B cell (primary cell): Measurements from ENCODE around the gene TAF4. TPM values are rescaled to one million over a fixed set of nuclear protein-coding genes. Genes with fewer than 3 reads are reported as not detected.

ENCODE experiments used
- ATAC-seq: fragments of 200-7000 bp; cut with Tn5 transposase; one replicate; pipeline ENCODE4 v1.10.0; 2021; ENCODE audit warnings: low read depth, mild to moderate bottlenecking, moderate number of reproducible peaks, moderate library complexity
- CTCF ChIA-PET: fragments of 350-600 bp; sonication (Branson Sonifier 250); formaldehyde crosslinking; loops from one replicate; lab custom pipeline; 2021; ENCODE audit warnings: antibody characterized with exemption, inconsistent platforms; lab: Charles Lee
- POLR2A ChIA-PET: fragments of 350-600 bp; sonication (Branson Sonifier 250); formaldehyde crosslinking; loops from one replicate; lab custom pipeline; 2021; ENCODE audit warnings: antibody characterized with exemption; lab: Charles Lee
- DNase-seq: peaks from one replicate; pipeline ENCODE4 v3.0.0; 2013
- H2AFZ ChIP-seq: 2 replicates; pipeline ENCODE4 v1.6.1; 2012; ENCODE audit warnings: mild to moderate bottlenecking, low read depth, low read length; ENCODE audit not compliant: insufficient read depth, poor library complexity, severe bottlenecking
- H3K27ac ChIP-seq, 2 donors: 1 replicate in 1 of 2; 2 replicates in 1 of 2; pipeline ENCODE4 v1.5.1; 2012 to 2013; ENCODE audit warnings: low read length in 2 of 2, mild to moderate bottlenecking in 2 of 2, moderate library complexity in 1 of 2
- H3K27me3 ChIP-seq, 4 experiments: fragments of 200-600 bp in 1 of 4; sonication (generic) in 1 of 4; replicated peaks in 1 of 4; 1 replicate in 2 of 4; 2 replicates in 2 of 4; pipeline versions ENCODE4 v1.6.1 to v1.7.0; 2013 to 2016; ENCODE audit warnings: low read length in 3 of 4, mild to moderate bottlenecking in 2 of 4, mixed read lengths in 1 of 4, moderate library complexity in 1 of 4; ENCODE audit not compliant: insufficient read depth in 4 of 4, control insufficient read depth in 3 of 4; ENCODE audit errors: control extremely low read depth in 1 of 4
- H3K36me3 ChIP-seq, 2 experiments: replicated peaks in 1 of 2; 1 replicate in 1 of 2; 2 replicates in 1 of 2; pipeline versions ENCODE4 v1.6.1 to v1.7.1; 2013; ENCODE audit warnings: low read length in 1 of 2; ENCODE audit not compliant: insufficient read depth in 2 of 2, control insufficient read depth in 1 of 2; ENCODE audit errors: control extremely low read depth in 1 of 2, extremely low read depth in 1 of 2
- H3K4me1 ChIP-seq, 2 donors: fragments of 200-600 bp in 1 of 2; sonication (generic) in 1 of 2; 1 replicate in 1 of 2; 2 replicates in 1 of 2; pipeline versions ENCODE4 v1.5.1 to v1.6.1; 2013 to 2017; ENCODE audit warnings: low read length in 2 of 2; ENCODE audit not compliant: control insufficient read depth in 2 of 2, insufficient read depth in 2 of 2
- H3K4me2 ChIP-seq: replicated peaks from 2 replicates; pipeline ENCODE3; 2012; ENCODE audit warnings: mild to moderate bottlenecking, low read depth, low read length; ENCODE audit not compliant: poor library complexity, severe bottlenecking
- H3K4me3 ChIP-seq, 5 experiments: fragments of 200-600 bp in 1 of 5; sonication (generic) in 1 of 5; 1 replicate in 3 of 5; 2 replicates in 2 of 5; pipeline versions ENCODE4 v1.5.1 to v1.7.0; 2011 to 2016; ENCODE audit warnings: low read length in 4 of 5, mild to moderate bottlenecking in 4 of 5, low read depth in 2 of 5, control low read depth in 1 of 5, moderate library complexity in 1 of 5; ENCODE audit not compliant: insufficient read depth in 1 of 5; ENCODE audit errors: control extremely low read depth in 1 of 5, extremely low read depth in 1 of 5
- H3K79me2 ChIP-seq: fragments of 200-600 bp; sonication (generic); one replicate; pipeline ENCODE4 v1.6.0; 2016; ENCODE audit warnings: low read length; ENCODE audit not compliant: control insufficient read depth, insufficient read depth
- H3K9ac ChIP-seq: fragments of 200-600 bp; sonication (generic); 2 replicates; pipeline ENCODE4 v1.6.1; 2017; ENCODE audit warnings: mild to moderate bottlenecking, low read length, moderate library complexity
- H3K9me3 ChIP-seq, 3 donors: one replicate each; pipeline versions ENCODE4 v1.6.1 to v1.7.1; 2013; ENCODE audit warnings: low read length in 2 of 3; ENCODE audit not compliant: control insufficient read depth in 2 of 3, insufficient read depth in 1 of 3; ENCODE audit errors: control extremely low read depth in 1 of 3
- H4K20me1 ChIP-seq: 2 replicates; pipeline ENCODE4 v1.6.0; 2012; ENCODE audit warnings: mild to moderate bottlenecking, low read length; ENCODE audit not compliant: insufficient read depth, control insufficient read depth, poor library complexity, severe bottlenecking
- H3K27ac Mint-ChIP-seq: one replicate; pipeline ENCODE4 v1.8.0; 2021; ENCODE audit warnings: mixed read lengths
- H3K27me3 Mint-ChIP-seq: one replicate; pipeline ENCODE4 v1.8.0; 2021; ENCODE audit warnings: mixed read lengths
- H3K4me1 Mint-ChIP-seq: one replicate; pipeline ENCODE4 v1.8.0; 2021; ENCODE audit warnings: mixed read lengths
- H3K4me3 Mint-ChIP-seq: one replicate; pipeline ENCODE4 v1.8.0; 2021; ENCODE audit warnings: mixed read lengths
- H3K9me3 Mint-ChIP-seq: one replicate; pipeline ENCODE4 v1.8.0; 2022; ENCODE audit warnings: mixed read lengths; ENCODE audit not compliant: insufficient read depth
- CTCF ChIP-seq: fragments of 200-600 bp; IDR thresholded peaks from one replicate; pipeline ENCODE4 v1.8.0; 2022; ENCODE audit warnings: antibody characterized with exemption, mild to moderate bottlenecking
- EZH2 ChIP-seq: IDR thresholded peaks from 2 replicates; pipeline ENCODE4 v1.6.1; 2012; ENCODE audit warnings: borderline replicate concordance, low read depth, mild to moderate bottlenecking, moderate library complexity, low read length; ENCODE audit not compliant: insufficient read depth, poor library complexity, severe bottlenecking
- WGBS: methylation state at CpG from one replicate; pipeline ENCODE4 v1.1.5; 2013; ENCODE audit warnings: missing lambda C conversion rate; ENCODE audit not compliant: insufficient coverage; 5-methylcytosine and 5-hydroxymethylcytosine counted together
- intact Hi-C: fragments of 100-400 bp; cut with micrococcal nuclease; formaldehyde crosslinking; loops from one replicate; pipeline ENCODE4 v1.10.0; 2022
- polyA plus RNA-seq: library from polyadenylated mRNA; depleted of rRNA; stranded (reverse); fragments of >200 nt; gene quantifications from 2 replicates; pipeline ENCODE4 v1.2.3, GENCODE V29; 2012
- total RNA-seq, 2 donors: library from RNA; stranded (reverse); fragments of 120-200 nt in 1 of 2; gene quantifications; 1 replicate in 1 of 2; 2 replicates in 1 of 2; pipeline versions ENCODE4 v1.2.3 to v1.2.4, GENCODE V29; 2013 to 2022

TAF4 gene
- total and polyA plus RNA-seq, 2 donors (not counting 1 experiment from before 2014, with no cell fraction given): 13.9 to 39.5 TPM

- no peaks in the 10 kb centered on the region for H3K27me3 ChIP-seq
- intact Hi-C loops: no loop called here
- H2AFZ ChIP-seq: no peak overlapping the region
- ChIA-PET CTCF (interaction anchor here (0.6 kb wide), 1 partner anchor 79 kb away, joined by 3 read pairs; no protein-coding TSS in a partner anchor), POLR2A (interaction anchor here (0.6 kb wide), 1 partner anchor 1827 kb away, joined by 3 read pairs; no protein-coding TSS in a partner anchor)
- no peak for DNase-seq
- H3K4me3 Mint-ChIP-seq: no peak overlapping the region
- H3K27ac ChIP-seq: no peak overlapping the region
- WGBS: 92% methylated on average over 12 of the region's 14 CpGs
- no peaks in the 10 kb centered on the region for H3K79me2 ChIP-seq
- no peaks in the 10 kb centered on the region for H3K4me1 Mint-ChIP-seq
- H3K9me3 ChIP-seq: peaks cover 0 to 23% (median 0%) of the 10 kb centered on the region in 3 donors
- TF ChIP-seq EZH2 (no peak), CTCF (no peak)
- H3K4me3 ChIP-seq: no peak overlapping the region
- no peak overlapping the region for H3K27ac Mint-ChIP-seq
- no peaks in the 10 kb centered on the region for H3K36me3 ChIP-seq
- H3K27me3 Mint-ChIP-seq: no peaks in the 10 kb centered on the region
- H4K20me1 ChIP-seq: no peaks in the 10 kb centered on the region
- ATAC-seq: no peak
- no peak overlapping the region for H3K4me2 ChIP-seq
- no peaks in the 10 kb centered on the region for H3K4me1 ChIP-seq
- H3K9me3 Mint-ChIP-seq: no peaks in the 10 kb centered on the region
- H3K9ac ChIP-seq: no peak overlapping the region
These were observed 134.0 kb downstream of the TAF4 start for GRCh38 chr20:61931476-61932198.

- no peak for DNase-seq
- no peaks in the 10 kb centered on the region for H3K4me1 Mint-ChIP-seq
- TF ChIP-seq EZH2 (no peak), CTCF (no peak)
These were observed 134.8 kb downstream of the TAF4 start for GRCh38 chr20:61930776-61931475.

More at GRCh38 chr20:61930776-61931475, 134.8 kb downstream of the TAF4 start:
- H3K9ac ChIP-seq: no peak overlapping the region
- no peaks in the 10 kb centered on the region for H3K4me1 ChIP-seq
- CTCF ChIA-PET: no interaction called here
- peaks cover 0 to 26% (median 0%) of the 10 kb centered on the region in 3 donors for H3K9me3 ChIP-seq
- H3K36me3 ChIP-seq: no peaks in the 10 kb centered on the region
- no peak overlapping the region for H2AFZ ChIP-seq
- WGBS: 92% methylated on average over 27 of the region's 28 CpGs
- no peaks in the 10 kb centered on the region for H3K27me3 ChIP-seq
- Mint-ChIP-seq H3K9me3 (no peaks in the 10 kb centered on the region), H3K27ac (no peak overlapping the region), H3K4me3 (no peak overlapping the region), H3K27me3 (no peaks in the 10 kb centered on the region)
- no peaks in the 10 kb centered on the region for H4K20me1 ChIP-seq
- no peak overlapping the region for H3K27ac ChIP-seq
- intact Hi-C loops: no loop called here
- no peak for ATAC-seq
- no peak overlapping the region for H3K4me2 ChIP-seq
- H3K79me2 ChIP-seq: no peaks in the 10 kb centered on the region
- H3K4me3 ChIP-seq: no peak overlapping the region
- POLR2A ChIA-PET: no interaction called here
